Vagina (tissue), 2 donors: ENCODE data around the gene PCNX1.

Source experiments
- CTCF ChIP-seq, 3 experiments: fragments of 450-650 bp in 2 of 3; fragments of 200-600 bp in 1 of 3; sonication (generic) in 1 of 3; IDR thresholded peaks; one replicate each; pipeline ENCODE4 v1.5.1; 2017 to 2019; ENCODE audit warnings: antibody characterized with exemption in 3 of 3, mild to moderate bottlenecking in 2 of 3, moderate library complexity in 2 of 3
- POLR2A ChIP-seq, 2 donors: fragments of 450-650 bp; IDR thresholded peaks; one replicate each; pipeline ENCODE4 v1.6.1; 2017; ENCODE audit warnings: antibody characterized with exemption in 2 of 2, mild to moderate bottlenecking in 2 of 2, moderate library complexity in 2 of 2
- POLR2AphosphoS5 ChIP-seq, 2 donors: sonication (generic); formaldehyde crosslinking; IDR thresholded peaks; one replicate each; pipeline ENCODE4 v1.9.0; 2017; ENCODE audit warnings: antibody characterized with exemption in 2 of 2, mild to moderate bottlenecking in 2 of 2, low read depth in 1 of 2; ENCODE audit not compliant: insufficient read depth in 1 of 2

DNA sequence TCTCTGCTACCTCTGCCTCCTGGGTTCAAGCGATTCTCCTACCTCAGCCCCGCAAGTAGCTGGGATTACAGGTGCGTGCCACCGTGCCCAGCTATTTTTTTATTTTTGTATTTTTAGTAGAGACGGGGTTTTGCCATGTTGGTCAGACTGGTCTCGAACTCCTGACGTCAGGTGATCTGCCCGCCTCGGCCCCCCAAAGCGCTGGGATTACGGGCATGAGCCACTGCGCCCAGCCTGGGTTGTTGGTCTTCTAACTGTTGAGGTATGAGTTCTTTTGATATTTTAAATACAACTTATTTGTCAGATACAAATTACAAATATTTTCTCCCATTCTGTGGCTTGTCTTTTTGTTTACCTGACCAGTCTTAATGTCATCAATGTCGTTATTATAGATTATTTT is 95.9 kb downstream of the PCNX1 start:
- no peak for TF ChIP-seq CTCF (IDR thresholded peaks at IDR 0.05)
- TF ChIP-seq POLR2A (IDR thresholded peaks at IDR 0.05): no peak
- TF ChIP-seq POLR2AphosphoS5 (IDR thresholded peaks at IDR 0.05; ENCODE audit: insufficient read depth in 1 of 2, low read depth in 1 of 2): no peak
